Fibroblast of pulmonary artery (primary cell): ENCODE measurements around the gene MAP3K8.

Source experiments
- DNase-seq: peaks from one replicate; pipeline ENCODE4 v3.0.0-alpha.2; 2010; ENCODE audit warnings: low read depth
- H3K4me3 ChIP-seq: replicated peaks from 2 replicates; pipeline ENCODE4 v1.5.1; 2011; ENCODE audit warnings: low read depth, mild to moderate bottlenecking, control low read depth, low read length, moderate library complexity
- CTCF ChIP-seq: IDR thresholded peaks from 2 replicates; pipeline ENCODE4 v1.5.1; 2011; ENCODE audit warnings: mild to moderate bottlenecking, control low read depth, low read length, inconsistent platforms; ENCODE audit errors: missing control alignments

MAP3K8 gene

GRCh38 chr10:30445711-30446110 is 11.7 kb downstream of the MAP3K8 start:
- no peak overlapping the region for H3K4me3 ChIP-seq
- TF ChIP-seq CTCF: no peak
- DNase-seq: no peak

- no peak overlapping the region for H3K4me3 ChIP-seq
- TF ChIP-seq CTCF: no peak
- DNase-seq: peak; percentile 62
Observed at GRCh38 chr10:30447125-30447799, 13.3 kb downstream of the MAP3K8 start.

GRCh38 chr10:30448092-30448491 is 14.1 kb downstream of the MAP3K8 start:
- H3K4me3 ChIP-seq: no peak overlapping the region
- no peak for TF ChIP-seq CTCF
- DNase-seq: no peak

- no peak for DNase-seq
- TF ChIP-seq CTCF: no peak
- H3K4me3 ChIP-seq: peak overlapping the region; percentile 15
Observed at GRCh38 chr10:30453764-30454527, 20.0 kb downstream of the MAP3K8 start.

- H3K4me3 ChIP-seq: no peak overlapping the region
- no peak for TF ChIP-seq CTCF
- DNase-seq: peak; percentile 98
Observed at GRCh38 chr10:30454744-30455510, 20.9 kb downstream of the MAP3K8 start.

- TF ChIP-seq CTCF: no peak
- no peak overlapping the region for H3K4me3 ChIP-seq
- DNase-seq: no peak
Observed at GRCh38 chr10:30455816-30456215, 21.8 kb downstream of the MAP3K8 start.
